Measurements from ENCODE around the gene ADGRB2.

Gene ADGRB2

GRCh38 chr1:31742462-31743212 lies 21.5 kb downstream of the ADGRB2 start:
- H3K4me3 ChIP-seq (ENCODE audit: low read depth, low read length): no peak overlapping the region
- H3K79me2 ChIP-seq (ENCODE audit: control insufficient read depth, insufficient read depth, low read length, poor library complexity): no peaks in the 10 kb centered on the region
- H4K12ac ChIP-seq (ENCODE audit: low read depth, low read length): no peak overlapping the region
- H2BK5ac ChIP-seq (ENCODE audit: low read depth, low read length, poor library complexity): no peak overlapping the region
- no peak overlapping the region for H3K9ac ChIP-seq (ENCODE audit: low read length)
- no peak overlapping the region for H4K91ac ChIP-seq (ENCODE audit: low read depth, low read length)
- H4K8ac ChIP-seq (ENCODE audit: low read depth, low read length): no peak overlapping the region
- no peak overlapping the region for H3K27ac ChIP-seq (ENCODE audit: low read depth, low read length)
- peaks cover 2% of the 10 kb centered on the region for H3K79me1 ChIP-seq (ENCODE audit: low read length)
- H3K27me3 ChIP-seq (ENCODE audit: insufficient read depth, low read length): no peaks in the 10 kb centered on the region
- DNase-seq: no peak
- H3K9me3 ChIP-seq (ENCODE audit: insufficient read depth, low read depth, low read length): no peaks in the 10 kb centered on the region
- H3K4ac ChIP-seq (ENCODE audit: low read depth, low read length): no peak overlapping the region
- H3K14ac ChIP-seq (ENCODE audit: low read length): no peak overlapping the region
- no peak overlapping the region for H3K4me2 ChIP-seq (ENCODE audit: low read length)
- H2AK5ac ChIP-seq (ENCODE audit: low read length): no peak overlapping the region
- peaks cover 0 to 6% of the 10 kb centered on the region in 2 experiments for H3K36me3 ChIP-seq (ENCODE audit: control insufficient read depth in 1 of 2, insufficient read depth in 2 of 2, low read length in 2 of 2)
- H3K18ac ChIP-seq (ENCODE audit: low read length): no peak overlapping the region
- H2BK12ac ChIP-seq (ENCODE audit: low read length): no peak overlapping the region
- H3K4me1 ChIP-seq (ENCODE audit: control insufficient read depth in 1 of 2, insufficient read depth in 2 of 2, low read length in 2 of 2): peaks cover 13 to 15% of the 10 kb centered on the region in 2 experiments
- H3K23ac ChIP-seq (ENCODE audit: low read length): no peak overlapping the region
- no peak overlapping the region for H2BK120ac ChIP-seq (ENCODE audit: insufficient read depth, low read length, poor library complexity)
- no peak overlapping the region for H2AFZ ChIP-seq (ENCODE audit: insufficient read depth, low read length, poor library complexity)
- WGBS (ENCODE audit: extremely low coverage, insufficient coverage, insufficient read length): no CpG with 5 or more reads among the region's 32 CpGs

GRCh38 chr1:31739346-31739745 lies 24.8 kb downstream of the ADGRB2 start:
- H2BK5ac ChIP-seq (ENCODE audit: low read depth, low read length, poor library complexity): no peak overlapping the region
- no peak overlapping the region for H4K8ac ChIP-seq (ENCODE audit: low read depth, low read length)
- H3K4ac ChIP-seq (ENCODE audit: low read depth, low read length): no peak overlapping the region
- H2AFZ ChIP-seq (ENCODE audit: insufficient read depth, low read length, poor library complexity): no peak overlapping the region
- H3K27me3 ChIP-seq (ENCODE audit: insufficient read depth, low read length): no peaks in the 10 kb centered on the region
- no peak overlapping the region for H3K9ac ChIP-seq (ENCODE audit: low read length)
- no peaks in the 10 kb centered on the region for H3K9me3 ChIP-seq (ENCODE audit: insufficient read depth, low read depth, low read length)
- H4K91ac ChIP-seq (ENCODE audit: low read depth, low read length): no peak overlapping the region
- H3K4me3 ChIP-seq (ENCODE audit: low read depth, low read length): no peak overlapping the region
- H3K79me1 ChIP-seq (ENCODE audit: low read length): no peaks in the 10 kb centered on the region
- H3K27ac ChIP-seq (ENCODE audit: low read depth, low read length): no peak overlapping the region
- no peaks in the 10 kb centered on the region for H3K79me2 ChIP-seq (ENCODE audit: control insufficient read depth, insufficient read depth, low read length, poor library complexity)
- peaks cover 0 to 6% of the 10 kb centered on the region in 2 experiments for H3K36me3 ChIP-seq (ENCODE audit: control insufficient read depth in 1 of 2, insufficient read depth in 2 of 2, low read length in 2 of 2)
- H3K4me2 ChIP-seq (ENCODE audit: low read length): no peak overlapping the region
- no peak overlapping the region for H2BK12ac ChIP-seq (ENCODE audit: low read length)
- H2AK5ac ChIP-seq (ENCODE audit: low read length): no peak overlapping the region
- no peak for DNase-seq
- no peak overlapping the region for H3K14ac ChIP-seq (ENCODE audit: low read length)
- no peak overlapping the region for H3K23ac ChIP-seq (ENCODE audit: low read length)
- WGBS (ENCODE audit: extremely low coverage, insufficient coverage, insufficient read length): no CpG with 5 or more reads among the region's 12 CpGs
- no peaks in the 10 kb centered on the region for H3K4me1 ChIP-seq (ENCODE audit: control insufficient read depth in 1 of 2, insufficient read depth in 2 of 2, low read length in 2 of 2)
- H4K12ac ChIP-seq (ENCODE audit: low read depth, low read length): no peak overlapping the region
- no peak overlapping the region for H3K18ac ChIP-seq (ENCODE audit: low read length)
- no peak overlapping the region for H2BK120ac ChIP-seq (ENCODE audit: insufficient read depth, low read length, poor library complexity)

GRCh38 chr1:31736675-31737074 lies 27.5 kb downstream of the ADGRB2 start:
- H3K18ac ChIP-seq (ENCODE audit: low read length): no peak overlapping the region
- H3K9me3 ChIP-seq (ENCODE audit: insufficient read depth, low read depth, low read length): no peaks in the 10 kb centered on the region
- no peak overlapping the region for H3K9ac ChIP-seq (ENCODE audit: low read length)
- no peak overlapping the region for H3K23ac ChIP-seq (ENCODE audit: low read length)
- no peak for DNase-seq
- H4K12ac ChIP-seq (ENCODE audit: low read depth, low read length): no peak overlapping the region
- no peaks in the 10 kb centered on the region for H3K79me1 ChIP-seq (ENCODE audit: low read length)
- H2BK12ac ChIP-seq (ENCODE audit: low read length): no peak overlapping the region
- H2AFZ ChIP-seq (ENCODE audit: insufficient read depth, low read length, poor library complexity): no peak overlapping the region
- H3K36me3 ChIP-seq (ENCODE audit: control insufficient read depth in 1 of 2, insufficient read depth in 2 of 2, low read length in 2 of 2): peaks cover 0 to 6% of the 10 kb centered on the region in 2 experiments
- no peak overlapping the region for H3K27ac ChIP-seq (ENCODE audit: low read depth, low read length)
- H3K4me2 ChIP-seq (ENCODE audit: low read length): no peak overlapping the region
- no CpG with 5 or more reads among the region's 18 CpGs for WGBS (ENCODE audit: extremely low coverage, insufficient coverage, insufficient read length)
- no peak overlapping the region for H3K4ac ChIP-seq (ENCODE audit: low read depth, low read length)
- no peaks in the 10 kb centered on the region for H3K79me2 ChIP-seq (ENCODE audit: control insufficient read depth, insufficient read depth, low read length, poor library complexity)
- H3K27me3 ChIP-seq (ENCODE audit: insufficient read depth, low read length): no peaks in the 10 kb centered on the region
- no peak overlapping the region for H3K4me3 ChIP-seq (ENCODE audit: low read depth, low read length)
- H2AK5ac ChIP-seq (ENCODE audit: low read length): no peak overlapping the region
- no peaks in the 10 kb centered on the region for H3K4me1 ChIP-seq (ENCODE audit: control insufficient read depth in 1 of 2, insufficient read depth in 2 of 2, low read length in 2 of 2)
- no peak overlapping the region for H2BK120ac ChIP-seq (ENCODE audit: insufficient read depth, low read length, poor library complexity)
- H4K8ac ChIP-seq (ENCODE audit: low read depth, low read length): no peak overlapping the region
- no peak overlapping the region for H4K91ac ChIP-seq (ENCODE audit: low read depth, low read length)
- no peak overlapping the region for H3K14ac ChIP-seq (ENCODE audit: low read length)
- no peak overlapping the region for H2BK5ac ChIP-seq (ENCODE audit: low read depth, low read length, poor library complexity)

GRCh38 chr1:31735571-31735970 lies 28.6 kb downstream of the ADGRB2 start:
- Histone ChIP-seq H3K27me3 (ENCODE audit: insufficient read depth, low read length) (no peaks in the 10 kb centered on the region), H2AFZ (ENCODE audit: insufficient read depth, low read length, poor library complexity) (no peak overlapping the region), H2BK5ac (ENCODE audit: low read depth, low read length, poor library complexity) (no peak overlapping the region), H3K18ac (ENCODE audit: low read length) (no peak overlapping the region), H3K9me3 (ENCODE audit: insufficient read depth, low read depth, low read length) (no peaks in the 10 kb centered on the region), H2BK12ac (ENCODE audit: low read length) (no peak overlapping the region), H2BK120ac (ENCODE audit: insufficient read depth, low read length, poor library complexity) (no peak overlapping the region), H3K23ac (ENCODE audit: low read length) (no peak overlapping the region), H3K4me3 (ENCODE audit: low read depth, low read length) (no peak overlapping the region), H2AK5ac (ENCODE audit: low read length) (no peak overlapping the region), H4K8ac (ENCODE audit: low read depth, low read length) (no peak overlapping the region), H3K36me3 (ENCODE audit: control insufficient read depth in 1 of 2, insufficient read depth in 2 of 2, low read length in 2 of 2) (peaks cover 0 to 3% of the 10 kb centered on the region in 2 experiments), H3K4ac (ENCODE audit: low read depth, low read length) (no peak overlapping the region), H4K91ac (ENCODE audit: low read depth, low read length) (no peak overlapping the region), H4K12ac (ENCODE audit: low read depth, low read length) (no peak overlapping the region), H3K9ac (ENCODE audit: low read length) (no peak overlapping the region), H3K14ac (ENCODE audit: low read length) (no peak overlapping the region), H3K4me2 (ENCODE audit: low read length) (no peak overlapping the region), H3K79me1 (ENCODE audit: low read length) (no peaks in the 10 kb centered on the region), H3K27ac (ENCODE audit: low read depth, low read length) (no peak overlapping the region), H3K4me1 (ENCODE audit: control insufficient read depth in 1 of 2, insufficient read depth in 2 of 2, low read length in 2 of 2) (no peaks in the 10 kb centered on the region), H3K79me2 (ENCODE audit: control insufficient read depth, insufficient read depth, low read length, poor library complexity) (no peaks in the 10 kb centered on the region)
- WGBS (ENCODE audit: extremely low coverage, insufficient coverage, insufficient read length): no CpG with 5 or more reads among the region's 10 CpGs
- no peak for DNase-seq
